ENCODE results near the gene RGPD3.
"Not testable (repeated sequence)": the region's sequence is repeated elsewhere in the genome, so short reads cannot be mapped to it uniquely, and the experiment has no call there.

RGPD3 gene

GRCh38 chr2:106504192-106504591 lies 36.0 kb upstream of the RGPD3 start:
- not testable (repeated sequence) for H3K27me3 Mint-ChIP-seq; ATAC-seq (replicated peaks; ENCODE audit: extremely low read depth, poor library complexity, severe bottlenecking)

GRCh38 chr2:106502351-106502750 lies 34.1 kb upstream of the RGPD3 start:
- not testable (repeated sequence) for H3K4me1 Mint-ChIP-seq; H3K9me3 Mint-ChIP-seq; H3K4me3 Mint-ChIP-seq; H3K27ac Mint-ChIP-seq (ENCODE audit: low read depth); ATAC-seq (replicated peaks; ENCODE audit: extremely low read depth, poor library complexity, severe bottlenecking); H3K36me3 Mint-ChIP-seq (ENCODE audit: insufficient read depth); H3K27me3 Mint-ChIP-seq; DNase-seq (ENCODE audit: low spot score in 2 of 2)

More at GRCh38 chr2:106504192-106504591, 36.0 kb upstream of the RGPD3 start:
- not testable (repeated sequence) for H3K27ac Mint-ChIP-seq (ENCODE audit: low read depth); DNase-seq (ENCODE audit: low spot score in 2 of 2); H3K4me3 Mint-ChIP-seq; H3K36me3 Mint-ChIP-seq (ENCODE audit: insufficient read depth); H3K9me3 Mint-ChIP-seq; H3K4me1 Mint-ChIP-seq

DNA sequence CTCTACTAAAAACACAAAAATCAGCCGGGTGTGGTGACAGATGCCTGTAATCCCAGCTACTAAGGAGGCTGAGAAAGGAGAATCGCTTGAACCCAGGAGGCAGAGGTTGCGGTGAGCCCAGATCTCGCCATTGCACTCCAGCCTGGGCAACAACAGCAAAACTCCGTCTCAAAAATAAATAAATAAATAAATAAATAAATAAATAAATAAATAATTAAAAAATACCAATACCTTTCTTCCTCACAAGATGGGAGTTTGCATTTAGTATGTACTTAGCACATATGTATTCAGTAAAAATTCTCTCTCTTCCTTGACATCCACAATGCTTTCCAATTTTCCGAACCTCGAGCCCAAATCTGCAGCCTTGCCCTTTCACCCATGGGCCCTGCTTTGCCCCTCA lies 32.1 kb upstream of the RGPD3 start:
- not testable (repeated sequence) for H3K36me3 Mint-ChIP-seq (ENCODE audit: insufficient read depth); H3K4me1 Mint-ChIP-seq; H3K27ac Mint-ChIP-seq (ENCODE audit: low read depth); H3K4me3 Mint-ChIP-seq; H3K9me3 Mint-ChIP-seq; ATAC-seq (replicated peaks; ENCODE audit: extremely low read depth, poor library complexity, severe bottlenecking); DNase-seq (ENCODE audit: low spot score in 2 of 2); H3K27me3 Mint-ChIP-seq

DNA sequence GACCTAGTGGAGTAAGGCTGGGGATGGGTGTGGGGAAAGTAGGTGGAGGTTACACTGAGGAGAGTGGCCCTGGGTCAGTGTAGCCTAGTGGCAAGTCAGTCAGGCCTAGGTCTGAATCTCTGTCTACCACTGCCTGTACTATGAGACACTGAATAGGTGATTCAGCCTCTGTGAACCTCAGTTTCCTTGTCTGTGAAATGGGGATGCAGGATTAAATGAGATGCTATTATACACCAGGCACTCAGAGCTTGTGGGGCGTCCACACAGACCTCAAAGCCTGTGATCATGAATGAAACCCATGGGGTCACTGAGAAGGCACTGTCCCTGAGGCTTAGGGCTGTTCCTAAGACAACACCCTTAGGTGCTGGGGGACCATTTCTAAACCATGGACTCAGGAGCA lies 30.3 kb upstream of the RGPD3 start:
- not testable (repeated sequence) for H3K27ac Mint-ChIP-seq (ENCODE audit: low read depth); H3K36me3 Mint-ChIP-seq (ENCODE audit: insufficient read depth); ATAC-seq (replicated peaks; ENCODE audit: extremely low read depth, poor library complexity, severe bottlenecking); H3K9me3 Mint-ChIP-seq; H3K4me1 Mint-ChIP-seq; H3K27me3 Mint-ChIP-seq; H3K4me3 Mint-ChIP-seq; DNase-seq (ENCODE audit: low spot score in 2 of 2)

DNA sequence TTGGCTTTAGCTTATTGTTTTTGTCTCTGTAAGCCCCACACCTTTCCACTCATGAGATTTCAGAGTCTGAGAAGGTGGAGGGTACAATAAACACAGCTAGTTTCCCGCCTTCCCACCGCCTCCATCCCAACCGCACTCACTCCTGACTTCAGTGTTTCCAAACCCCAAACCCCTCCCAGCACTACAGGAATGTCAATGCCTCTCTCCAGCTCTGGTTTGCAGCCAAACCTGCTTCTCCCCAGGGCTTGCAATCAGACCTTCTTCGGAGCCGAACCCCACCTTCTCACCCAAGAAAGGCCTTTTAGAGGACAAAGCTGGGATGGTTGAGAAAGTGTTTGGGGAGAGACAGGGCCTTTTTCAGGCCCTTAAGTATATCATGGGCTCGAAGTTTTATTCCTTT lies 24.7 kb upstream of the RGPD3 start:
- H3K27me3 Mint-ChIP-seq; H3K4me1 Mint-ChIP-seq; DNase-seq (ENCODE audit: low spot score in 2 of 2); ATAC-seq (replicated peaks; ENCODE audit: extremely low read depth, poor library complexity, severe bottlenecking); H3K9me3 Mint-ChIP-seq; H3K27ac Mint-ChIP-seq (ENCODE audit: low read depth); H3K4me3 Mint-ChIP-seq; H3K36me3 Mint-ChIP-seq (ENCODE audit: insufficient read depth): not testable (repeated sequence)

DNA sequence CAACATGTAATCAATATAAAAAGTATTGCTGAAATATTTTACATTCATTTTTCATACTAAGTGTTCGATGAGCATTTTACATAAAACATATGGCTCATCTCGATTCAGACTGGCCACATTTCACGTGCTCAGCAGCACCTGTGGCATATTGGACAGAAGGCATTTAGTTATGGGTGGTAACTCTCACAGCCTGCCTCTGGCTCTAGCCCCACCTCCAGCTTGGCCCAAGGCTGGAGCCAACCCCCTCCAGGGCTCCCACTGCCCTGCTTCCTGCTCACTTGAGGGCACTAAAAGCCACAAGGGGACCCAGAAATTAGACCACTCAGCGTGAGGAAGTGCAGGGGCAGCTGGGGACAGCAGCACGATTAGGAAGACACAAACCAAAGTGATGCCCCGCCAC lies 24.2 kb upstream of the RGPD3 start:
- H3K27me3 Mint-ChIP-seq; ATAC-seq (replicated peaks; ENCODE audit: extremely low read depth, poor library complexity, severe bottlenecking); H3K4me3 Mint-ChIP-seq; H3K27ac Mint-ChIP-seq (ENCODE audit: low read depth); DNase-seq (ENCODE audit: low spot score in 2 of 2); H3K4me1 Mint-ChIP-seq; H3K36me3 Mint-ChIP-seq (ENCODE audit: insufficient read depth); H3K9me3 Mint-ChIP-seq: not testable (repeated sequence)

- H3K36me3 Mint-ChIP-seq (ENCODE audit: insufficient read depth); H3K9me3 Mint-ChIP-seq; ATAC-seq (replicated peaks; ENCODE audit: extremely low read depth, poor library complexity, severe bottlenecking); H3K27ac Mint-ChIP-seq (ENCODE audit: low read depth); DNase-seq (ENCODE audit: low spot score in 2 of 2); H3K4me1 Mint-ChIP-seq; H3K4me3 Mint-ChIP-seq: not testable (repeated sequence)
- peaks cover 18% of the 10 kb centered on the region for H3K27me3 Mint-ChIP-seq
These were observed 21.5 kb upstream of the RGPD3 start for GRCh38 chr2:106489701-106490100.

- not testable (repeated sequence) for H3K4me1 Mint-ChIP-seq; DNase-seq (ENCODE audit: low spot score in 2 of 2); H3K9me3 Mint-ChIP-seq; ATAC-seq (replicated peaks; ENCODE audit: extremely low read depth, poor library complexity, severe bottlenecking); H3K36me3 Mint-ChIP-seq (ENCODE audit: insufficient read depth); H3K4me3 Mint-ChIP-seq; H3K27ac Mint-ChIP-seq (ENCODE audit: low read depth)
- H3K27me3 Mint-ChIP-seq, result peaks cover 21% of the 10 kb centered on the region
These were observed 19.4 kb upstream of the RGPD3 start for GRCh38 chr2:106487386-106488191.

DNA sequence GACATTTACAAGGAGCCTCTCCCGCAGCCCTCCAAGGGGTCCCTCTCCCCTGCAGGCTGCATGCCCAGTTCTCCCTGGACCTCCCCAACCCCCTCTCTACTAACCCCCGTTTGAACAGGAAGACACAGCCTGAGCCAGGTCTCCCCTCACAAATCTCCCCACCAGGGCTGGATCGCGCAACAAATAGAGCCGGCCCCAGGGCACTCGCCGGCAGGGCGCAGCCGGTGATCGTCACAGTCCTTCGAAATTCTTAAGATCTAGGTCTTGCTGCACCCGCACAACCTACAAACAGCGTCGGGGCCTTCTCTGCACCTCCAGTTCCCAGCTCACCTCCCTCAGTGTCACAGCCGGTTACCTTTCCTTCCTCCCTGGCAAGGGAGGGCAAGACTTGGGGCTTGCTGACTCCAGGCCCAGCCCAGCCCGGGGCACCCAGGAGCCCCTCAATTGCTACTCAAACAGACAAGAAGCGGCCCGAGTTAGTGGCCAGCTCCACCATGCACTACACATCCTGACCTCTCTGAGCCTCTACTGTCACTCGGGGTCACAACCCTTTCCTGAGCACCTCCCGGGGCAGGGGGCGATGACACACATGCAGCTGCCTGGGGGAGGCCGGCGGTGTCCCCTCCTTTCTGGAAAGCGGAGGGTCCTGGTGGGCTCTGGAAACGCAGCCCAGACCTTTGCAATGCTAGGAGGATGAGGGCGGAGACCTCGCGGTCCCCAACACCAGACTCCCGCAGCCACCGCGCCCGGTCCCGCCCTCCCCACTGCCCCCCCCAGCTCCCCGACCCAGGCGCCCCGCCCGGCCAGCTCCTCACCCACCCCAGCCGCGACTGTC lies 18.6 kb upstream of the RGPD3 start, which contains the start of gene CD8B2:
Gene CD8B2, plus strand, starts transcription at position 814 of the 835 bp plus-strand sequence. CDS start 63 bp downstream, outside the sequence.
- not testable (repeated sequence) for H3K27ac Mint-ChIP-seq (ENCODE audit: low read depth); DNase-seq (ENCODE audit: low spot score in 2 of 2)
- peak; percentile 63 for ATAC-seq (replicated peaks; ENCODE audit: extremely low read depth, poor library complexity, severe bottlenecking)

GRCh38 chr2:106479563-106479962 lies 11.3 kb upstream of the RGPD3 start:
- not testable (repeated sequence) for H3K36me3 Mint-ChIP-seq (ENCODE audit: insufficient read depth)

More for the DNA sequence above, 18.6 kb upstream of the RGPD3 start, which contains the start of gene CD8B2:
- H3K4me1 Mint-ChIP-seq; H3K4me3 Mint-ChIP-seq; H3K9me3 Mint-ChIP-seq; H3K36me3 Mint-ChIP-seq (ENCODE audit: insufficient read depth): not testable (repeated sequence)
- H3K27me3 Mint-ChIP-seq, result peaks cover 21% of the 10 kb centered on the region

DNA sequence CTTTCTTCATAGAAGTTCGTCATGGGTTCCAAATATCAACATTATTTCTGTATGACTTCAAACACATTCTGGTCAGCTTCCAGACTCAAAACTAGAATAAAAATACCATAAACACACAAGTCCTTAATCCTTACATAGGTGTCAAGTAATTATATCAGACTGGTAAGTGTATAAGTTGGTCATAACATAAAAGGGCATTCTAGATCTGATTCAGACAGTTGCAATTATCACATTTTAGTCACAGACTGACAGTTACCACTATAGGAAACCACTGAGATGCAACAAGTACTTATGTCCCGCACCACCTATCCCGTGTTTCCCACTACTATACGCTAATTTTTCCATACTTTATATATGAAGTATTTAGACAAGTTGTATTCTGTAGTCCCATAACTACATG lies 9.4 kb upstream of the RGPD3 start:
- H3K27ac Mint-ChIP-seq (ENCODE audit: low read depth), result not testable (repeated sequence)

More at GRCh38 chr2:106479563-106479962, 11.3 kb upstream of the RGPD3 start:
- H3K27me3 Mint-ChIP-seq; H3K9me3 Mint-ChIP-seq; DNase-seq (ENCODE audit: low spot score in 2 of 2); ATAC-seq (replicated peaks; ENCODE audit: extremely low read depth, poor library complexity, severe bottlenecking); H3K4me3 Mint-ChIP-seq; H3K27ac Mint-ChIP-seq (ENCODE audit: low read depth); H3K4me1 Mint-ChIP-seq: not testable (repeated sequence)

GRCh38 chr2:106470658-106471057 lies 2.4 kb upstream of the RGPD3 start:
- ATAC-seq (replicated peaks; ENCODE audit: extremely low read depth, poor library complexity, severe bottlenecking); H3K27me3 Mint-ChIP-seq; H3K27ac Mint-ChIP-seq (ENCODE audit: low read depth); DNase-seq (ENCODE audit: low spot score in 2 of 2); H3K36me3 Mint-ChIP-seq (ENCODE audit: insufficient read depth); H3K4me3 Mint-ChIP-seq; H3K4me1 Mint-ChIP-seq; H3K9me3 Mint-ChIP-seq: not testable (repeated sequence)

More for the DNA sequence above, 9.4 kb upstream of the RGPD3 start:
- not testable (repeated sequence) for H3K4me1 Mint-ChIP-seq; DNase-seq (ENCODE audit: low spot score in 2 of 2); ATAC-seq (replicated peaks; ENCODE audit: extremely low read depth, poor library complexity, severe bottlenecking); H3K9me3 Mint-ChIP-seq; H3K36me3 Mint-ChIP-seq (ENCODE audit: insufficient read depth); H3K4me3 Mint-ChIP-seq; H3K27me3 Mint-ChIP-seq

DNA sequence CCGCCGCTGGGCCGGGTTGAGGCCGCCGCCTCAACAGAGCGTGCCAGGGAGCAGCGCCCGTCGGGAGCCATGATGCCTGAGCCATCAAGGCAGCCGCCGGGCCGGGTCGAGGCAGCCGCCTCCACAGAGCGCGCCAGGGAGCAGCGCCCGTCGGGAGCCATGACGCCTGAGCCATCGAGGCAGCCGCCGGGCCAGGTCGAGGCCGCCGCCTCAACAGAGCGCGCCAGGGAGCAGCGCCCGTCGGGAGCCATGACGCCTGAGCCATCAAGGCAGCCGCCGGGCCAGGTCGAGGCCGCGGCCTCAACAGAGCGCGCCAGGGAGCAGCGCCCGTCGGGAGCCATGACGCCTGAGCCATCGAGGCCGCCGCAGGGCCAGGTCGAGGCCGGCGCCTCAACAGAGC lies 697 bp downstream of the RGPD3 start:
- H3K27ac Mint-ChIP-seq (ENCODE audit: low read depth); ATAC-seq (replicated peaks; ENCODE audit: extremely low read depth, poor library complexity, severe bottlenecking); H3K4me1 Mint-ChIP-seq; H3K36me3 Mint-ChIP-seq (ENCODE audit: insufficient read depth); H3K27me3 Mint-ChIP-seq; DNase-seq (ENCODE audit: low spot score in 2 of 2); H3K4me3 Mint-ChIP-seq; H3K9me3 Mint-ChIP-seq: not testable (repeated sequence)
